Thyroid gland (tissue), 4 donors: ENCODE measurements around the gene TMIGD2. TPM values are rescaled to one million over a fixed set of nuclear protein-coding genes. Genes with fewer than 3 reads are reported as not detected.
"Not testable (repeated sequence)": the region's sequence is repeated elsewhere in the genome, so short reads cannot be mapped to it uniquely, and the experiment has no call there.

ENCODE experiments used
- DNase-seq, 2 donors: peaks; one replicate each; pipeline ENCODE4 v3.0.0-alpha.2; 2019
- H3K27ac ChIP-seq, 3 donors: fragments of 200-600 bp; sonication (generic); 1 replicate in 2 of 3; 2 replicates in 1 of 3; pipeline ENCODE4 v1.5.1; 2016 to 2019; ENCODE audit warnings: mild to moderate bottlenecking in 1 of 3, moderate library complexity in 1 of 3
- H3K27me3 ChIP-seq: fragments of 200-600 bp; sonication (generic); one replicate; pipeline ENCODE4 v1.5.1; 2019
- H3K36me3 ChIP-seq, 2 donors: fragments of 200-600 bp; sonication (generic); one replicate each; pipeline ENCODE4 v1.5.1; 2016 to 2019
- H3K4me1 ChIP-seq, 2 donors: fragments of 200-600 bp; sonication (generic); one replicate each; pipeline ENCODE4 v1.5.1; 2017 to 2019
- H3K4me3 ChIP-seq, 3 donors: fragments of 200-600 bp; sonication (generic); replicated peaks in 1 of 3; 1 replicate in 2 of 3; 2 replicates in 1 of 3; pipeline ENCODE4 v1.5.1; 2016; ENCODE audit warnings: mild to moderate bottlenecking in 1 of 3
- H3K9me3 ChIP-seq: fragments of 200-600 bp; sonication (generic); one replicate; pipeline ENCODE4 v1.5.1; 2017
- CTCF ChIP-seq, 6 experiments: fragments of 200-600 bp in 3 of 6; fragments of 450-650 bp in 3 of 6; sonication (generic) in 3 of 6; IDR thresholded peaks; one replicate each; pipeline ENCODE4 v1.5.1; 2016 to 2019; ENCODE audit warnings: antibody characterized with exemption in 6 of 6, mild to moderate bottlenecking in 2 of 6, inconsistent platforms in 1 of 6, moderate library complexity in 1 of 6
- POLR2A ChIP-seq, 2 donors: fragments of 450-650 bp; IDR thresholded peaks; one replicate each; pipeline ENCODE4 v1.6.1; 2017; ENCODE audit warnings: antibody characterized with exemption in 2 of 2, mild to moderate bottlenecking in 2 of 2, moderate library complexity in 1 of 2
- WGBS, 2 donors: methylation state at CpG; one replicate each; pipeline ENCODE4 v1.1.5; 2017; 5-methylcytosine and 5-hydroxymethylcytosine counted together
- intact Hi-C: fragments of 100-400 bp; cut with DNase I; formaldehyde crosslinking; loops from one replicate; pipeline ENCODE4 v1.15.1; 2023
- total RNA-seq, 4 donors: library from RNA; depleted of rRNA; stranded (reverse); fragments of >200 nt; gene quantifications; one replicate each; pipeline ENCODE4 v1.2.3, GENCODE V29; 2016

Gene TMIGD2
- total RNA-seq, 4 donors from 2014 or later = not detected

DNA sequence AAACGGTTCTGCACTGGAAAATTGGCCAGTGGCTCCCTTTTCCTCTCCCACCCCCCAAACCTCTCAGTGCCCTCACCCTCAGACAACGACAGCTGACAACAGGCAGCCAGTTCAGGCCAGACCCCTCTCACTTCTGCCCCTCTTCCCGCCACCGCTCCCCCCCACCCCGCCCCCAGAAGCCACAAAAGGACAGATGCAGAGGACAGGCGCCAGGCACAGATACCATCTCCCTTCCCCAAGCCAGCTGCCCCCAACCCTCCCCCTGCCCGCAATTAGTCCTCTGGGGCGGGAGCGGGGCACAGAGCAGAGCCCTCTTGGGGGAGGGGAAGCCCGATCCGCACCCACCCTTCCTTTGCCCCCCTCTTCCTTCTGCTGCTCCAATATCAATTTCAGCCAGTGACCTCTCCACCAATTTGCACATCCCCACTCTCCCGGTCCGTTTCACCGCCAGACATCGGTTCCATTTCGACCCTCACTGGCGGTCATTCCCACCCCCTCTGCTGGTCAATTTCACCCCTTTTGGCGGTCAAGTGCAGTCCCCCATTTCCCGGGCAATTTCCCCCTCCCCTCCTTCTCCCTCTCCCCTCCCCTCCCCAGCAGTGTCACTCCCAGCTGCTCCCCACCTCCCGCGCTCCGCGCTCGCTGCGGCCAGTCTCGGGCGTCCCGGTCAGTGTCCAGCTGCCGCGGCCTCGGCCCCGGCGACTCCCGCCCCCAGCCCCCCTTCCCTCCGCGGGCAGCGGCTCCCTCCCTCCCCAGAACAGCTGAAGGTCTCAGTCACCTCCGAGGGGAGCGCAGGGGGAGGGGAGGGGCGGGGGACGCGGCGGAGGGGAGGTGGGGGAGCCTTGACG lies 23.5 kb downstream of the TMIGD2 start, which contains the start of gene SHD:
SHD (plus strand) TSS at position 848 of the 848 bp plus-strand sequence. CDS start 798 bp downstream, outside the sequence.
- no peak for DNase-seq
- Histone ChIP-seq H3K9me3 (no peaks in the 10 kb centered on the region), H3K36me3 (no peaks in the 10 kb centered on the region), H3K27me3 (peaks cover 16% of the 10 kb centered on the region), H3K4me3 (no peak within 1 kb of the TSS), H3K27ac (no peak within 1 kb of the TSS), H3K4me1 (peaks cover 0 to 9% of the 10 kb centered on the region in 2 donors)
- TF ChIP-seq POLR2A (IDR thresholded peaks at IDR 0.05) (no peak), CTCF (IDR thresholded peaks at IDR 0.05) (no peak)
- intact Hi-C loops = no loop called here
- WGBS, 2 donors = 3 to 4% methylated on average over 21 to 26 of the region's 44 CpGs

DNA sequence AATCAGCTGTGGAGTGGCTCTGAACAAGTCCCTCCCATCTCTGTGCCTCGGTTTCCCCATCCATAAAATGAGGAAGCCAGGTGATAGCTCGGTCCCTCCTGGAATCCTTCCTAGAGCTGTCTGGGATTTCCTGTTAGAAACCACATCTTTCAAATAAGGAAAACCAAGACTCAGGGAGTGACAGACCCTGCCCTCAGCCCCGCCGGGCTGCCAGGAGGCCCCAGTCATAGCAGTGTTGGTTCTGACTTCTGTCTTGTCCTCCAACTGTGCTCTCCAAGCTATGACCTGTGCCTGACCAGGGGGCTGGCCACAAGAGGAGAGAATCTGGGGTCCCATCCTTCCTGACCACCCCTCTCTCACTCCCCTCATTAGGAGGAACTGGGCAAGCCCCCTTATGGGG lies 24.2 kb downstream of the TMIGD2 start:
- Histone ChIP-seq H3K27me3 (peaks cover 16% of the 10 kb centered on the region), H3K4me3 (no peak overlapping the region), H3K4me1 (peaks cover 0 to 9% of the 10 kb centered on the region in 2 donors), H3K9me3 (no peaks in the 10 kb centered on the region), H3K27ac (no peak overlapping the region), H3K36me3 (no peaks in the 10 kb centered on the region)
- TF ChIP-seq CTCF (IDR thresholded peaks at IDR 0.05) (no peak), POLR2A (IDR thresholded peaks at IDR 0.05) (no peak)
- intact Hi-C loops = no loop called here
- DNase-seq = no peak
- WGBS, 2 donors = 11 to 19% methylated on average over 4 of the region's 4 CpGs

DNA sequence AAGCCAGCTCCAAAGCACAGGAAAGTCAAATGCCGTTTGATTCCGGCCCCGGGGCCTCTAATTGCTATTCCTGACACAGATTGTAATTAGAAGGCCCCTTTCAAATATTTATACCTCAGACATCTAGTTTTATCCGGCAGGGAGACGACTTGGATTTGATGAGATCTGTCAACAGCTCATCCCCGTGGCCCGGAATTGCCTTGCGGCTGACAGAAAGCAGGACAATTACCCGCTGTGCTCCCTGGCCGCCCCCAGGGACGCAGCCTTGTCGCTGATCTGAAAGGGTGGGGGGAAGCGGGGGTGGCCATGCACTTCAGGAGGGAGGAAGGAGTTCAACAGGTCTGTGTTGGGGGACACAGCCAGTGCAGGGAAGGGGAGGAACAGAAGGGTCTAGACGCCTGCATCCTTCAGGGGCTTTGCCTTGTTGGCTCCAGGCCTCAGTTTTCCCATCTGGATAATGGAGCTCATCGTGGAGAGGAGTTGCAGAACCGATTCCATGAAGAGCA lies 24.9 kb downstream of the TMIGD2 start:
- H3K27ac ChIP-seq = no peak overlapping the region
- peaks cover 0 to 9% of the 10 kb centered on the region in 2 donors for H3K4me1 ChIP-seq
- intact Hi-C loops = no loop called here
- H3K4me3 ChIP-seq = no peak overlapping the region
- peaks cover 16% of the 10 kb centered on the region for H3K27me3 ChIP-seq
- no peak for TF ChIP-seq CTCF (IDR thresholded peaks at IDR 0.05)
- no peak for TF ChIP-seq POLR2A (IDR thresholded peaks at IDR 0.05)
- DNase-seq = no peak
- H3K9me3 ChIP-seq = no peaks in the 10 kb centered on the region
- no peaks in the 10 kb centered on the region for H3K36me3 ChIP-seq
- 41 to 43% methylated on average over 16 of the region's 16 CpGs for WGBS, 2 donors

GRCh38 chr19:4274321-4274686 lies 27.9 kb downstream of the TMIGD2 start:
- H3K4me1 ChIP-seq, H3K36me3 ChIP-seq, H3K4me3 ChIP-seq, DNase-seq, H3K27me3 ChIP-seq, H3K9me3 ChIP-seq, H3K27ac ChIP-seq, intact Hi-C loops: not testable (repeated sequence)
- 84 to 89% methylated on average over 6 of the region's 6 CpGs for WGBS, 2 donors

GRCh38 chr19:4272894-4273293 lies 29.3 kb downstream of the TMIGD2 start:
- H3K36me3 ChIP-seq = peaks cover 13 to 14% of the 10 kb centered on the region in 2 donors
- intact Hi-C loops = no loop called here
- 51 to 59% methylated on average over 10 of the region's 10 CpGs for WGBS, 2 donors

More at GRCh38 chr19:4272894-4273293, 29.3 kb downstream of the TMIGD2 start:
- H3K4me1 ChIP-seq = no peaks in the 10 kb centered on the region
- H3K27ac ChIP-seq = no peak overlapping the region
- H3K27me3 ChIP-seq = no peaks in the 10 kb centered on the region
- DNase-seq = no peak
- TF ChIP-seq POLR2A (IDR thresholded peaks at IDR 0.05) (no peak), CTCF (IDR thresholded peaks at IDR 0.05) (no peak)
- no peak overlapping the region for H3K4me3 ChIP-seq
- H3K9me3 ChIP-seq = no peaks in the 10 kb centered on the region
